Heart right ventricle (tissue), 16 donors: ENCODE results near the gene RNASET2. TPM values are rescaled to one million over a fixed set of nuclear protein-coding genes. Genes with fewer than 3 reads are reported as not detected.

Source experiments
- ATAC-seq, 8 donors: fragments of 200-7000 bp; cut with Tn5 transposase; one replicate each; pipeline ENCODE4 v1.9.1; 2020; ENCODE audit warnings: mild to moderate bottlenecking in 8 of 8, moderate library complexity in 8 of 8, moderate number of reproducible peaks in 1 of 8
- DNase-seq, 2 donors: peaks; one replicate each; pipeline ENCODE4 v3.0.0-alpha.2; 2020
- H3K27ac ChIP-seq, 10 donors: fragments of 200-600 bp; sonication (generic) in 2 of 10; one replicate each; pipeline versions ENCODE4 v1.5.0 to v1.8.0; 2020 to 2022; ENCODE audit warnings: mild to moderate bottlenecking in 3 of 10
- H3K27me3 ChIP-seq, 7 donors: fragments of 200-600 bp; one replicate each; pipeline ENCODE4 v1.8.0; 2021 to 2022; ENCODE audit warnings: mild to moderate bottlenecking in 2 of 7
- H3K36me3 ChIP-seq, 9 donors: fragments of 200-600 bp; sonication (generic) in 1 of 9; one replicate each; pipeline versions ENCODE4 v1.5.0 to v1.8.0; 2020 to 2022; ENCODE audit warnings: mild to moderate bottlenecking in 2 of 9
- H3K4me1 ChIP-seq, 9 donors: fragments of 200-600 bp; sonication (generic) in 1 of 9; one replicate each; pipeline versions ENCODE4 v1.5.0 to v1.8.0; 2020 to 2022; ENCODE audit warnings: mild to moderate bottlenecking in 4 of 9
- H3K4me3 ChIP-seq, 10 donors: fragments of 200-600 bp; sonication (generic) in 2 of 10; one replicate each; pipeline versions ENCODE4 v1.5.0 to v1.8.0; 2020 to 2022; ENCODE audit warnings: mild to moderate bottlenecking in 7 of 10, moderate library complexity in 2 of 10
- H3K9me3 ChIP-seq, 11 donors: fragments of 200-600 bp in 10 of 11; sonication (generic) in 2 of 11; one replicate each; pipeline versions ENCODE4 v1.5.0 to v1.8.0; 2013 to 2022; ENCODE audit warnings: mild to moderate bottlenecking in 2 of 11, control low read depth in 1 of 11, moderate library complexity in 1 of 11
- CTCF ChIP-seq, 9 donors: fragments of 200-600 bp; sonication (generic) in 2 of 9; IDR thresholded peaks; one replicate each; pipeline versions ENCODE4 v1.5.0 to v1.8.0; 2021 to 2022; ENCODE audit warnings: antibody characterized with exemption in 9 of 9, mild to moderate bottlenecking in 5 of 9, moderate library complexity in 1 of 9
- WGBS, 2 donors: extraction: QIAGEN DNeasy Blood & Tissue Kit; methylation state at CpG; one replicate each; pipeline ENCODE4 v1.1.7; 2013; ENCODE audit warnings: inconsistent platforms in 1 of 2; 5-methylcytosine and 5-hydroxymethylcytosine counted together
- intact Hi-C, 10 donors: fragments of 100-400 bp; cut with DNase I; formaldehyde crosslinking; loops; one replicate each; pipeline versions ENCODE4 v1.11.1 to v1.14.2; 2022
- polyA plus RNA-seq, 2 donors: library from polyadenylated mRNA; stranded (reverse); fragments of 200-250 nt; gene quantifications; one replicate each; pipeline ENCODE4 v1.2.3, GENCODE V29; 2013
- total RNA-seq, 10 donors: library from RNA; stranded (reverse); fragmentation: NEBNext Ultra II Directional in 3 of 10; extraction: Animal tissue kit (Norgen Biotek cat#: 25700) in 3 of 10; gene quantifications; one replicate each; pipeline versions ENCODE4 v1.2.1 to v1.2.4, GENCODE V29; 2021 to 2023
- donor health status: Arrhythmogenic right ventricular cardiomyopathy.
- donor health status: ischemic (EF 13 %, LVEDD 7.1; RV severe dilation, severe dysfunction).
- donor health status: healthy with polysubstance abuse.
- donor health status: DM: no; HTN: yes; CAD: no.
- donor health status: DM: no; HTN: no; CAD: no.
- donor health status: ischemic (EF 25% LVEDD 6.9; RV normal size, moderate dysfunction).
- donor health status: ischemic (EF 25% LVEDD 5.7; RV mildly dilated, moderate dysfunction).
- donor health status: healthy.
- donor health status: DM: yes; HTN: yes; CAD: no.
- donor health status: Ischemic cardiomyopathy.
- donor health status: ischemic (EF 35%, LVEDD 5.7; RV mildly dilated, moderate dysfunction).
- donor health status: nonischemic (EF 11% LVEDD 7.7; RV severe dilation, severe dysfunction).
- donor health status: DM: yes; HTN: yes; CAD: no.
- donor health status: PGD.
- donor health status: ischemic (EF 29% LVEDD 5.4; RV normal size, mild dysfunction).
- donor health status: nonischemic (EF 23%, LVEDD 6.1; RV moderate dilation, normal function).

The RNASET2 gene
- total and polyA plus RNA-seq, 12 donors = 7.1 to 44.3 (median 12.1) TPM

DNA sequence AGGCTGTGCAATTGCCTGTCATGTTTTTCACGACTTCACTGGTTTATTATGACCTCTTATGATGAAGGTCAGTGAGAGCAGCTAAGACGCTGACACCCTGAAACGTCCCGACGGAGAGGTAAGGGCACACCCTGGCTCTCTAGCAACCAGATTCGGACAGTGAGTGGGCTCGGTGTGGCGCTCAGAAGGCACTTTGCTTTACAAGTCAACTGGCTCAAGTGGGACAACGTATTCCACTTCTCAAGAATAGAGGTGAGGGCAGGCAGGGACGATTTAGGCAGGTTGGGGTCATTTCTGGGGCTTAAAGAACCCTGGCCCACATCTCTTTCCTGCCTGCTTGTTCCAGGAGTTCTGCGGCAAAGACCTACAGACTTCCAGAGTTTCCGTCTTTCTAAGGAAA is 18.2 kb downstream of the RNASET2 start:
- 92 to 95% methylated on average over 12 of the region's 12 CpGs for WGBS, 2 donors
- H3K27ac ChIP-seq = no peak overlapping the region
- ATAC-seq (no peak), DNase-seq (no peak)
- peaks cover 0 to 91% (median 0%) of the 10 kb centered on the region in 9 donors for H3K36me3 ChIP-seq
- TF ChIP-seq CTCF (IDR thresholded peaks at IDR 0.05) = no peak
- H3K27me3 ChIP-seq = no peaks in the 10 kb centered on the region
- H3K4me3 ChIP-seq = no peak overlapping the region
- H3K9me3 ChIP-seq = no peaks in the 10 kb centered on the region
- no peaks in the 10 kb centered on the region for H3K4me1 ChIP-seq
- intact Hi-C loops = no loop called here

DNA sequence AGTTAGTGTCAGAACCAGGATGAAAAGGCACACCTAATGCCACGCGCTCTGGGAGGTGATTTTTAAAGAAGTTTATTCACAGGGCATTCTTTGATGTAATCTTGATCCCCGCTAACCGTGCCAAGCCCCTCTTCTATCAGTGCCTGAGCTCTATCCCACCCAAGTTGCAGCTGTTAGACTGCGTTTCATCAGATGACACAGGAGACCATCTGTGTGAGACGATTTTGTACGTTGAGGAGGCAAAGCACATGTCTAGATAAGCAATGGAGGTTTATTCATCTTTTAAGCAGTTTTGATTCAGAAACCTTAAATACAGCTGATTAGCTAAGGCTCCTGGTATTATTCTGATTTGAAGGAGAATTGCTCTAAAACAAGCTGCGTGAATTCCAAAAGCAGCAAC is 18.6 kb downstream of the RNASET2 start:
- Histone ChIP-seq H3K4me3 (no peak overlapping the region), H3K36me3 (peaks cover 0 to 91% (median 0%) of the 10 kb centered on the region in 9 donors), H3K27me3 (no peaks in the 10 kb centered on the region), H3K9me3 (no peaks in the 10 kb centered on the region), H3K4me1 (no peaks in the 10 kb centered on the region), H3K27ac (no peak overlapping the region)
- intact Hi-C loops = no loop called here
- TF ChIP-seq CTCF (IDR thresholded peaks at IDR 0.05) = no peak
- 90 to 93% methylated on average over 8 of the region's 8 CpGs for WGBS, 2 donors
- ATAC-seq = no peak
- no peak for DNase-seq

DNA sequence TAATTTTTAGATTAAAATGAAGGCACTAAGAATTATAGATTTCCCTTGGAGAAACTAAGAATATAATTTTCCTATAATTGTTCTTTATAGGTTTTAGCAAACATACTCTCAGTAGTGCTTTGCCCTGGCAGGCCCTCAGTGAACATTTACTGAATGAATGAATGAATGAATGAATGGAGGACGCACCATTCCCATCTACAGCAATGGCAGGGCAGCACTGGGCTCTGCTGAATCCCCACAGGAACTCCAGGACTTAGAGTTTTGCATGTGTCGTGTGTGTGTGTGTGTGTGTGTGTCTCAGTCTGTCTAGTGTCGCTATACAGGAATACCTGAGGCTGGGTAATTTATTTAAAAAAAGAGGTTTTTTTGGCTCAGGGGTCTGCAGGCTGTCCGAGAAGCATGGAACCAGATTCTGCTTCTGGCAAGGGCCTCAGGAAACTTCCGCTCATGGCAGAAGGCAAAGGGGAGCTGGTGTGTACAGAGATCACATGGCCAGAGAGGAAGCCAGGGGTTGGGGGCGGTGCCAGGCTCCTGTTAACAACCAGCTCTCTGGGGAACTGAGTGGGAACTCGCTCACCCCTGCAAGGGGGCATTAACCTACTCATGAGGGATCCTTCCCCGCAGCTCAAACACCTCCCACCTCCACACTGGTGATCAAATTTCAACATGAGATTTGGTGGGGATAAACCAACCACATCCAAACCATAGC is 20.1 kb downstream of the RNASET2 start:
- Histone ChIP-seq H3K36me3 (peaks cover 0 to 96% (median 3%) of the 10 kb centered on the region in 9 donors), H3K9me3 (no peaks in the 10 kb centered on the region), H3K4me1 (no peaks in the 10 kb centered on the region), H3K27ac (no peak overlapping the region), H3K27me3 (no peaks in the 10 kb centered on the region), H3K4me3 (no peak overlapping the region)
- intact Hi-C loops = no loop called here
- DNase-seq (no peak), ATAC-seq (no peak)
- WGBS, 2 donors = 53 to 58% methylated on average over 8 of the region's 8 CpGs
- TF ChIP-seq CTCF (IDR thresholded peaks at IDR 0.05) = no peak

DNA sequence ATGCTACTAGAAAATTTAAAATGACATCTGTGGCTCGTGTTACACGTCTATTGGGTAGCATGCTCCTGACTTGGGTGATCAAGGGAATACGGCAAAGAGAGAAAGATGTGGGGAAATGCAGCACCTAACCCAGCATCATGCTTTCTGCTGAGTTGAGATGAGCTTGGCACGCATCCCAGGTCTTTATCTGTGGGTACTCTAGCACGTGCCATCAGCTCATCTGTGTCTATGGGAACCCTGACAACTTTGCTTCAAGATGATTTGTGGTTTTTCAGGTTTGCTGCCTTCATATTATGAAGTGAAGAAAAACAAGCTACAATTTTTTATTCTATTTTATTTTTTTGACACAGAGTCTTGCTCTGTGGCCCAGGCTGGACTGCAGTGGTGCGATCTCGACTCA is 21.0 kb downstream of the RNASET2 start:
- DNase-seq (no peak), ATAC-seq (no peak)
- H3K9me3 ChIP-seq = no peaks in the 10 kb centered on the region
- H3K27ac ChIP-seq = no peak overlapping the region
- 88% methylated on average over 7 of the region's 7 CpGs for WGBS, 2 donors
- no peaks in the 10 kb centered on the region for H3K27me3 ChIP-seq
- no peak for TF ChIP-seq CTCF (IDR thresholded peaks at IDR 0.05)
- intact Hi-C loops = no loop called here
- no peak overlapping the region for H3K4me3 ChIP-seq
- H3K36me3 ChIP-seq = peaks cover 0 to 96% (median 3%) of the 10 kb centered on the region in 9 donors
- peaks cover 0 to under 1% (median 0%) of the 10 kb centered on the region in 9 donors for H3K4me1 ChIP-seq
